ENCODE results near the gene AGXT. TPM values are rescaled to one million over a fixed set of nuclear protein-coding genes. Genes with fewer than 3 reads are reported as not detected.

AGXT gene
- total RNA-seq (2022; extraction: Qiagen RNA extraction; ENCODE audit: low read depth) = 0.05 TPM in 1 of 5 replicates, not detected in the others

DNA sequence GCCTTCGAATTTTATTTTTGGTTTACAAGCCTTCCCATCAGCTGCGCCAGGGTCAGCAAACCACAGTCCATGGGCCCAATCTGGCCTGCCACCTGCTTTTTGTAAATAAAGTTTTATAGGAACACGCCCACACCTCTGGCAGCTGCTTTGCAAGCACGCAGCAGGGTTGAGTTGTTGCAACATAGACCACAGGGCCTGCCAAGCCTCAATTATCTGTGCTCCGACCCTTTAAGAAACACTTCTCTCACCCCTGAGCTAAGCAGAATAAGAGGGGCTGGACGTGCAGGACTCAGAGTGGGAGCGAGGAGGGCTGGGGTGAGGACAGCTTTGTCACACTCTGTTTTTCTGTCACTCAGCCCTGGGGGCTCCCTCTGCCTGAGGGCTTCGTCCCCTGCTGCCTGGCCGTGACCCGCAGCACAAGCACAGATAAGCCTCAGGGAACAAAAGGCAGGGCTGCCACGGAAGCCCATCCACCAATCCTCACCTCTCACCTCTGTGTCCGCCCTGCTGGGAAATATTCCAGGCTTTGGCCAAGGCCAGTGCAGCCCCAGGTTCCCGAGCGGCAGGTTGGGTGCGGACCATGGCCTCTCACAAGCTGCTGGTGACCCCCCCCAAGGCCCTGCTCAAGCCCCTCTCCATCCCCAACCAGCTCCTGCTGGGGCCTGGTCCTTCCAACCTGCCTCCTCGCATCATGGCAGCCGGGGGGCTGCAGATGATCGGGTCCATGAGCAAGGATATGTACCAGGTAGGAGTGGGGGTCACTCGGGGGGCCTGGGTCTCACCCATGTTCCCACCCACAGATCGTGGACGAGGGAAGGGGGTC, at the start of gene AGXT:
TSS of gene AGXT (plus strand) at position 539 of the 823 bp plus-strand sequence. CDS start at position 581, 42 bp downstream.

DNA sequence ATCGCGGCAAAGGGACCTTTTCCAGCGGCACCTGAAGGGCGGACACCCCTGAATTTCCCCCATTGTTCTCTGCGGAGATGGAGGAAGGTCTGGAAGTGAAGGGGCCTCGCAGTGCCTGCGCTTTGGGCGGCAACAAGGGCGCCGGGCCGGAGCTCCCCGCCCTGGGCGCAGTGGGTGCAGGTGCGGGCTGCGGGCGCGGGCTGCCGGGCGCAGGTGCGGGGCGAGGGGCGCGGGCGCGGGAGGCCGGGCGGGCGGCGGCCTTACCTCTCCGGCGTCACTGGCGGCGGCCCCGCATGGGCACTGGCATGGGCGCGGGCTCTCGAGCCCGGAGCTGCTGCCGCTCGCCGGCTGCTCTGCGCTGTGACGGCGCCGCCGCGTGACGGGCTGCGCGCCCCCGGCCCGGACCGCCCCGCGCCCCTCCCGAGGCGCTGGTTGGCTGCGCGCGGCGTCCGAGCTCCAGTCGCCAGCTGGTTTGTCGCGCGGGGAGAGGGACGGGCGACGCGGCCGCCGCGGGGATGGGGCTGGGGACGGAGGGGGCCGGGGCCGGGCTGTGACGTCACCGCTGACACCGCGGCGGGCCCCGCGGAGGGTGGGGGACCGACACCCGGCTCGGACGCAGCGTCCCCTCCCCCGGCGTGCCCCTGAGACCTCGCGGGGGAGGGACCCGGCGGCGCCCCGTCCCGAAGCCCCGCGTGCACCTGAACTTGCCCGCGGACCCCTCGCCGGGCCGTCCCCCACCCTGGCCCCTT, 48.6 kb upstream of the AGXT start, which contains the start of gene KIF1A:
TSS of gene KIF1A (minus strand) at position 362 of the 749 bp plus-strand sequence. CDS start 22,467 bp downstream, outside the sequence.

DNA sequence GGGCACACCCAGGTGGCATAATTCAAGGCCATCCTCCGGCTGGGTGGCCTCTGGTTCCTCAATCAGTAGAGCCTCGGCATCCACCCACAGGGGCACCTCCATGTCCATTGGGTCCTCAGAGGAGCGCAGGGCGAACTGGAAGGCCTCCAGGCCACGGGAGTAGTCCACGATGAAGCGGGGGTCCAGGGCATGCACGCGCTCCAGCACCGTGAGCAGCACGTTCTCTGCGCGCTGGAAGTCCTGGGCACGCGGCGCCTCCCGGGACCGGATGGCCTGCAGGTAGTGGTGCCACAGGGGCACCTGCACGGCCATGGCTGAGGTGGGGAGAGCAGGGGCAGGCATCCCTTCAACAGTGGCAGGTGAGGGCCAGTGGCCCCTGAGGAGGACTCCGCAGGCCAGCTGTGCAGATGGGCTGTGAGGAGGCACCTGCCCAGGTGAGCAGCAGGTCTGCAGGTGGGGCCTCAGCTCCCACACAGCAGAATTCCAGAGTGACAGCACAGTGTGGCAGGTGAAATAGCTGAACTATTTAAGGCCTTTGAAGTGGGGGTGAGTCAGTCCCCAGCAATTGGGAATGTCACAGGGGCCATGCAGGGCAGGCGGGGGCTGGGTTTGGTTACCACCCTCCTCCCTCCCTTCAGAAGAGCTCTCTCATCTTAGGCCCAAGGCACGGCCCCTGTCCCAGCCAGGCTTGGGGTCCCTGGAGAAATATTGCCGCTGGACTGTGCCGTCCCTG, 27.2 kb downstream of the AGXT start, which contains the start of gene MAB21L4:
TSS of gene MAB21L4 (minus strand) at position 501 of the 733 bp plus-strand sequence. CDS start at position 342, 159 bp downstream.

DNA sequence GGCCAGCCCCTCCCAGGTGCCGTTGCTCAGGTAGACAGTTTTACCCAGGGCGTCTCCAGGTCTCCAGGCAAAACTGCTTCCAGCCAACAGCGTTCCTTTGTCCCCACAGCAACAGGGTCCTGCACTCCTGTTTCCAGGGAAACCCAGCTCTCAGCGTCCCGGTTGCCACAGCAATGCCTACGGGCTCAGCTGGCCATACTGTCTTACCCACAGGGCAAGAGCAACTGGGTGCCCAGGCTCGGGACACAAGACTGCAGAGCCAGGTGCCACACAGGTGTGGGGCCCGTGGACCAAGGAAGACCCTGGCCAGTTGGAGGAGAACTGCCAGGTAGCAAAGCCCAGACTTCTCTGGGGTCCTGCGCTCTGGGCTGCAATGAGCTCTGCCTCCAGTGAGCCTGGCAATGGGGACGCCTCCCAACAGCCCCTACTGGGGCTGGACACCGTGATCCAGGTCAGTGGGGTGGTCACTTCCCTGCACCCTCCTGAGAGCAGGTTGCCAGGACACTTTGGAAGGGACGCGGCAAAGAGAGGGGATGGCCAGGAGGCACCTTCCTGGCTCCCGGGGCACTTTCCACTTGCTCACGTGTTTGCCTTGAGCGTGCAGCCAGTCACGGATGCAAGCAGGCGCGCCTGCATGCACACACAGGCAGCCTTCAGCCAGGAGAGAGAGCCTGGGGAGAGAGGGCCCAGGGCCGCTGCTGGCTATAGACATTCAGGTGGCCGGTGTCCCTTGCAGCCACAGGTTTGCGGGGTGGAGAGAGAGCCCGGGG, 37.7 kb downstream of the AGXT start, which contains the start of gene CROCC2:
TSS of gene CROCC2 (plus strand) at position 196 of the 770 bp plus-strand sequence. CDS start at position 374, 178 bp downstream.

Other genes with a start within 250 kb of the AGXT start
- 0.40 to 1.3 TPM (median 0.93 TPM) in 5 replicates for gene GPR35, start 243.3 kb upstream of the AGXT start, total RNA-seq (2022; extraction: Qiagen RNA extraction; ENCODE audit: low read depth)
- not detected in 5 replicates for gene AQP12B, start 185.9 kb upstream of the AGXT start, total RNA-seq (2022; extraction: Qiagen RNA extraction; ENCODE audit: low read depth)
- gene AQP12A, start 177.0 kb upstream of the AGXT start, total RNA-seq (2022; extraction: Qiagen RNA extraction; ENCODE audit: low read depth) = not detected in 5 replicates
- 0.65 to 1.3 TPM (median 0.76 TPM) in 5 replicates for gene KIF1A, start 48.6 kb upstream of the AGXT start, total RNA-seq (2022; extraction: Qiagen RNA extraction; ENCODE audit: low read depth)
- gene MAB21L4, start 27.3 kb downstream of the AGXT start, total RNA-seq (2022; extraction: Qiagen RNA extraction; ENCODE audit: low read depth) = 0.03 to 0.17 TPM (median 0.15 TPM) in 3 of 5 replicates, not detected in the others
- not detected in 5 replicates for gene CROCC2, start 37.5 kb downstream of the AGXT start, total RNA-seq (2022; extraction: Qiagen RNA extraction; ENCODE audit: low read depth)
- gene SNED1, start 129.8 kb downstream of the AGXT start, total RNA-seq (2022; extraction: Qiagen RNA extraction; ENCODE audit: low read depth) = 0.42 to 0.72 TPM (median 0.58 TPM) in 5 replicates
- gene MTERF4, start 233.5 kb downstream of the AGXT start, total RNA-seq (2022; extraction: Qiagen RNA extraction; ENCODE audit: low read depth) = 25.1 to 33.1 TPM (median 26.4 TPM) in 5 replicates